Ectodermal cell (in vitro differentiated cells): ENCODE results near the gene PRTFDC1.

Source experiments
- H3K27ac ChIP-seq: 2 replicates; pipeline ENCODE4 v1.7.0; 2013; ENCODE audit warnings: mild to moderate bottlenecking, low read depth, low read length; ENCODE audit not compliant: insufficient read depth, poor library complexity, severe bottlenecking
- H3K27me3 ChIP-seq: 2 replicates; pipeline ENCODE4 v1.7.0; 2013; ENCODE audit warnings: mild to moderate bottlenecking, low read length; ENCODE audit not compliant: insufficient read depth, control insufficient read depth, poor library complexity, severe bottlenecking
- H3K36me3 ChIP-seq: one replicate; pipeline ENCODE4 v1.7.0; 2013; ENCODE audit warnings: low read length; ENCODE audit not compliant: control insufficient read depth, insufficient read depth
- H3K4me1 ChIP-seq: one replicate; pipeline ENCODE4 v1.7.0; 2013; ENCODE audit warnings: low read length; ENCODE audit not compliant: control insufficient read depth, insufficient read depth
- H3K4me3 ChIP-seq: 2 replicates; pipeline ENCODE4 v1.7.0; 2013; ENCODE audit warnings: low read depth, low read length, control low read depth; ENCODE audit not compliant: insufficient read depth
- H3K9me3 ChIP-seq: 2 replicates; pipeline ENCODE4 v1.7.0; 2013; ENCODE audit warnings: mild to moderate bottlenecking, low read length, moderate library complexity; ENCODE audit not compliant: control insufficient read depth
- WGBS, 2 experiments: methylation state at CpG; one replicate each; pipeline ENCODE4 v1.1.7; 2013; ENCODE audit warnings: missing lambda C conversion rate in 2 of 2; 5-methylcytosine and 5-hydroxymethylcytosine counted together

The PRTFDC1 gene

DNA sequence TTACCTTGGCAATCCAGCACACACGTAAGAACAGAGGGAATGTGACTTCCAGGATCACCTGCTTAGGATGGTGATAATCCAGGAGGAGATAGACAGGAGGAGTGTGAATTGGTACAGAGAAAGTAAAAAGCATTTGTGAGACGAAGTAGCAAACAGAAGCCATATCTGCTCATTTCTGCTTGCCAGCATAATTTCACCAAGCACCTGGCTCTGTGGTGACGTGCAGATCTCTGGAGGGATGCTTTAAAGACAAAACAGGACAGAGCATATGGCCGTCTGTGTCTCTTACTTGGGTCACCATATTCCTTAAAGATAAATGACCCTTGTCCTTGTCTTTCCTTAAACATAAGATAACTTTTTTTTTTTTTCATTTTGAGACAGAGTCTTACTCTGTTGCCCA, 138.6 kb downstream of the PRTFDC1 start:
- no peaks in the 10 kb centered on the region for H3K4me1 ChIP-seq
- H3K27ac ChIP-seq: no peak overlapping the region
- no peaks in the 10 kb centered on the region for H3K27me3 ChIP-seq
- H3K36me3 ChIP-seq: no peaks in the 10 kb centered on the region
- no peak overlapping the region for H3K4me3 ChIP-seq
- no peaks in the 10 kb centered on the region for H3K9me3 ChIP-seq
- WGBS, 2 experiments: 91 to 96% methylated on average over 4 of the region's 4 CpGs

DNA sequence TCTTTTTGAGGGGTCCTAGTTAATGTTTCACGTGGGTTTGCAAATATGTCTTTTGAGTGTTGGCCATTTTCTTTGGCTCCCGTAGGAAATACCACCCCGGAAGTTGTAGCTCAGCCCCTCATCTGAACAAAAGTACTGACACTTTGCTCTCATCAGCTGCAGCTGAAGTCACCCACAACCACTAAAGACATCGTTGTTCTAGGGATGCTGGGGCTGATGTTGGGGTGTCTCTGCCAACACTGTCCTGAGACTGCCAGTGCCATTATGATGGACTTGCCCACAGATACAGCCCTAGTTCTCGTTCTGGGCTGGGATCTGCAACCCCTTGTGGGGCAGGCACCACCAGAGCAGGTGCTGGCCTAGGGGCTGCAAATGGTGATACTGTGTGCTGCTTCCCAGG, 146.1 kb downstream of the PRTFDC1 start:
- Histone ChIP-seq H3K27ac (no peak overlapping the region), H3K4me1 (no peaks in the 10 kb centered on the region), H3K27me3 (no peaks in the 10 kb centered on the region), H3K9me3 (no peaks in the 10 kb centered on the region), H3K4me3 (no peak overlapping the region), H3K36me3 (no peaks in the 10 kb centered on the region)
- 85 to 87% methylated on average over 5 of the region's 5 CpGs for WGBS, 2 experiments

DNA sequence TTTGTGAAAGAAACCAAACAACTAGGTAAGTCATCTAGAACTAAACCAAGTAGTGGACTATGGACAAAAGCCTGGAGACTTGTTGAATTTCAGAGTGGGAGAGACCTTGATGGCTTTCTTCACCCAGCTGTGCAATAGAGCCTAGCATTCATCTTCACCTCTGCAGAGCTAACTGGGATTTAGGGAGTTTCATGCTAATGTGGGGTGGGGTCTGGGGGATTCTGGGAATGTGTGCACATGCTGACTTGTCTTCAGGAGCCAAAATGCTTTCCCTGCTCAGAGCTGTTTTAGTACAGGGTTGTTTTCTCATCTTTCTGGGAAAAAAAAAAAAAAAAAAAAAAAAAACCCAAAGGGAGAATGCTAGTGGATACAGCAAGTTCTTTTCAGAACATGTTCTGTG, 147.4 kb downstream of the PRTFDC1 start:
- Histone ChIP-seq H3K4me3 (no peak overlapping the region), H3K27me3 (no peaks in the 10 kb centered on the region), H3K4me1 (no peaks in the 10 kb centered on the region), H3K27ac (no peak overlapping the region), H3K36me3 (no peaks in the 10 kb centered on the region), H3K9me3 (no peaks in the 10 kb centered on the region)

DNA sequence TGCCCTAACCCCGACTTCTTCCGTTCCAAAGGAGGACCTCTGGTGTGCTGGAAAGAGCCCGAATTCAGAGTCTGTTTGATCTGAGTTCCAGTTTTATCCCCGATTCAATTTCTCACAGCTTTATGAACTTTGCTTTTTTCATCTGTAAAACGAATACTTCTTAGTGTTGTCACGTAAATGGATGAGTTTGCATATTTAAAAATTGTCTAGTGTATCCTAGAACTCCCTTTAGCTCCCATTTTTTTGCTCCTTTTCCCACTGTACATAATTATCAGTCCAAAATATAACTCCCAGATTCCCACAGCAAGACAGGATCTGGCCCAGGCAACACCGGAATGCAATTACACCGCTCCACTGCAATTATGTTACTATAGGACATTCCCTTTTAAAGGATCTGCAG, 148.0 kb downstream of the PRTFDC1 start:
- no peaks in the 10 kb centered on the region for H3K9me3 ChIP-seq
- H3K27ac ChIP-seq: no peak overlapping the region
- H3K4me1 ChIP-seq: no peaks in the 10 kb centered on the region
- no peak overlapping the region for H3K4me3 ChIP-seq
- 90 to 97% methylated on average over 6 to 8 of the region's 8 CpGs for WGBS, 2 experiments
- H3K36me3 ChIP-seq: no peaks in the 10 kb centered on the region
- no peaks in the 10 kb centered on the region for H3K27me3 ChIP-seq

DNA sequence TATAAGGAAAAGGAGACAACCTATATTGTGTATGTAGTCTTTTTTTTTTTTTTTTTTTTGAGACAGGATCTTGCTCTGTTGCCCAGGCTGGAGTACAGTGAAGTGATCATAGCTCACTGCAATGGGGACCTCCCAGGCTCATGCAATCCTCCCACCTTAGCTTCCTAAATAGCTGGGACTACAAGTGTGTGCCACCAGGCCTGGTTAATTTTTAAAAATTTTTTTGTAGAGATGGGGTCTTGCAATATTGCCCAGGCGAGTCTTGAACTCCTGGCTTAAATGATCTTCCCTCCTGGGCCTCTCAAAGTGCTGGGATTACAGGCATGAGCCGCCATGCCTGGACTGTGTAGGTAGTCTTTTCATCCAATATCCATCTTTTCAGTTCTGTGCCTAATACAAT, 150.0 kb downstream of the PRTFDC1 start:
- no peaks in the 10 kb centered on the region for H3K36me3 ChIP-seq
- H3K4me1 ChIP-seq: no peaks in the 10 kb centered on the region
- WGBS, 2 experiments: 86 to 90% methylated on average over 2 of the region's 2 CpGs

DNA sequence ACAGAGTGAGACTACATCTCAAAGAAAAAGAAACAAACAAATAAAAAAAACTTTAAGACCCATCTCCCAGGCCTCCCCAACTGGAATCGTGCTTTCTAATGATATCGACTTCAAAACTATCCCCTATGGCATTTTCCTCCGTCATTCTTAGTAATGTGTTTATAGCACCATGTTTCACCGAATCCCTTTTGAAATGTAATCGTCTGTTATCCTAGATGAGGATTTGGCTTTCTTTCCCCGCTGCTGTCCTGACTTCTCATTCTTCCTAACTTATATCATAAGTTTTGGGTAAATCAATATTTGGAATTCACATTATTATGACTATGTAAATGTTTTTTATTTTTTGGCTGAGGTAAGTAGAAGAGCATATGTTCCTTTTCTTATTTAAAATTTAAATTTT, 151.5 kb downstream of the PRTFDC1 start:
- Histone ChIP-seq H3K36me3 (no peaks in the 10 kb centered on the region), H3K9me3 (no peaks in the 10 kb centered on the region), H3K27me3 (no peaks in the 10 kb centered on the region), H3K4me1 (no peaks in the 10 kb centered on the region), H3K27ac (no peak overlapping the region), H3K4me3 (no peak overlapping the region)
- WGBS, 2 experiments: 94 to 97% methylated on average over 5 to 6 of the region's 6 CpGs

More for the DNA sequence above, 150.0 kb downstream of the PRTFDC1 start:
- Histone ChIP-seq H3K9me3 (no peaks in the 10 kb centered on the region), H3K27ac (no peak overlapping the region), H3K27me3 (no peaks in the 10 kb centered on the region), H3K4me3 (no peak overlapping the region)
